RPMI7951 (cell line): Measurements from ENCODE around the gene ZNF683. TPM values are rescaled to one million over a fixed set of nuclear protein-coding genes. Genes with fewer than 3 reads are reported as not detected.

ENCODE experiments used
- total RNA-seq: library from RNA; depleted of rRNA; stranded (reverse); fragments of >200 nt; shearing (Covaris generic); gene quantifications from 2 replicates; pipeline ENCODE4 v1.2.3, GENCODE V29; 2014; rRNA removed

The ZNF683 gene
- total RNA-seq, 1 experiment from 2014 or later: not detected

Other genes with a start within 250 kb of the ZNF683 start
- gene FAM110D, start 213.7 kb downstream of the ZNF683 start, total RNA-seq: not detected in 2 replicates
- not detected in 2 replicates for gene C1orf232, start 203.8 kb downstream of the ZNF683 start, total RNA-seq
- gene ZNF593, start 202.8 kb downstream of the ZNF683 start, total RNA-seq: 26.4 and 32.1 TPM in 2 replicates
- not detected in 2 replicates for gene ZNF593OS, start 200.9 kb downstream of the ZNF683 start, total RNA-seq
- under 0.01 and 0.12 TPM in 2 replicates for gene CNKSR1, start 195.3 kb downstream of the ZNF683 start, total RNA-seq
- gene CATSPER4, start 182.1 kb downstream of the ZNF683 start, total RNA-seq: not detected in 2 replicates
- 27.8 and 30.5 TPM in 2 replicates for gene CEP85, start 138.6 kb downstream of the ZNF683 start, total RNA-seq
- 224 and 307 TPM in 2 replicates for gene SH3BGRL3, start 92.7 kb downstream of the ZNF683 start, total RNA-seq
- gene UBXN11, start 66.1 kb downstream of the ZNF683 start, total RNA-seq: 4.7 and 5.7 TPM in 2 replicates
- not detected in 2 replicates for gene CD52, start 54.8 kb downstream of the ZNF683 start, total RNA-seq
- not detected in 2 replicates for gene CRYBG2, start 18.6 kb downstream of the ZNF683 start, total RNA-seq
- not detected in 2 replicates for gene LIN28A, start 38.1 kb upstream of the ZNF683 start, total RNA-seq
- 30.8 and 33.2 TPM in 2 replicates for gene DHDDS, start 59.6 kb upstream of the ZNF683 start, total RNA-seq
- 738 and 772 TPM in 2 replicates for gene HMGN2, start 99.7 kb upstream of the ZNF683 start, total RNA-seq
- 33.6 and 51.8 TPM in 2 replicates for gene RPS6KA1, start 157.0 kb upstream of the ZNF683 start, total RNA-seq